GM12878 (cell line): ENCODE data around the gene TAOK2. TPM values are rescaled to one million over a fixed set of nuclear protein-coding genes. Genes with fewer than 3 reads are reported as not detected.

Experiments
- ATAC-seq: fragments of 200-7000 bp; cut with Tn5 transposase; 3 replicates; pipeline ENCODE4 v1.9.1; 2020; ENCODE audit warnings: mild to moderate bottlenecking, moderate library complexity
- BruUV-seq: library from RNA; stranded (reverse); fragments of 400-500 nt; replicated peaks from 2 replicates; lab custom pipeline; 2021; lab: Mats Ljungman, UMichigan
- CTCF ChIA-PET: fragments of 300-600 bp; sonication (Branson Sonifier 250); formaldehyde crosslinking; extraction: SDS; loops from one replicate; lab custom pipeline; 2021; ENCODE audit warnings: inconsistent platforms; lab: Yijun Ruan, JAX
- POLR2A ChIA-PET: fragments of 350-600 bp; formaldehyde crosslinking; extraction: SDS; loops from one replicate; lab custom pipeline; 2021; ENCODE audit warnings: inconsistent platforms; lab: Charles Lee
- RAD21 ChIA-PET: fragments of 300-600 bp; sonication (Branson Sonifier 250); formaldehyde crosslinking; loops from one replicate; lab custom pipeline; 2023; ENCODE audit warnings: antibody characterized with exemption; ENCODE audit not compliant: unreplicated experiment; lab: Charles Lee
- SMC1A ChIA-PET: fragments of 300-600 bp; sonication (Branson Sonifier 250); formaldehyde crosslinking; loops from one replicate; lab custom pipeline; 2023; ENCODE audit not compliant: unreplicated experiment, uncharacterized antibody; lab: Charles Lee
- DNase-seq: peaks from one replicate; pipeline ENCODE4 v3.0.0-alpha.2; 2011; ENCODE audit warnings: low read depth, low spot score
- FAIRE-seq: peaks from 3 replicates; lab custom pipeline; 2011; peaks lifted over from hg19 to GRCh38; lab: Jason Lieb, UNC
- H2AFZ ChIP-seq: 2 replicates; pipeline ENCODE4 v1.6.0; 2011; ENCODE audit warnings: low read depth, low read length, control low read depth; ENCODE audit not compliant: control insufficient read depth
- H3K27ac ChIP-seq: 2 replicates; pipeline ENCODE4 v1.5.1; 2011; ENCODE audit warnings: control low read depth; ENCODE audit not compliant: control insufficient read depth, insufficient read depth
- H3K27me3 ChIP-seq, 2 experiments: replicated peaks in 1 of 2; 2 replicates each; pipeline versions ENCODE4 v1.6.0 to v1.6.1; 2011; ENCODE audit warnings: low read length in 1 of 2; ENCODE audit not compliant: control insufficient read depth in 2 of 2, insufficient read depth in 2 of 2
- H3K36me3 ChIP-seq, 2 experiments: 2 replicates each; pipeline ENCODE4 v1.5.1; 2011; ENCODE audit warnings: low read length in 1 of 2; ENCODE audit not compliant: control insufficient read depth in 2 of 2, insufficient read depth in 2 of 2
- H3K4me1 ChIP-seq: 2 replicates; pipeline ENCODE4 v1.6.1; 2011; ENCODE audit warnings: mild to moderate bottlenecking, low read length, moderate library complexity, mixed read lengths; ENCODE audit not compliant: control insufficient read depth, insufficient read depth
- H3K4me2 ChIP-seq: 2 replicates; pipeline ENCODE4 v1.6.0; 2011; ENCODE audit warnings: control low read depth; ENCODE audit not compliant: control insufficient read depth, insufficient read depth
- H3K4me3 ChIP-seq: fragments of 200-600 bp; sonication (generic); 2 replicates; pipeline ENCODE4 v1.5.1; 2016
- H3K79me2 ChIP-seq: 2 replicates; pipeline ENCODE4 v1.6.0; 2011; ENCODE audit warnings: low read length; ENCODE audit not compliant: control insufficient read depth, insufficient read depth
- H3K9ac ChIP-seq: 2 replicates; pipeline ENCODE4 v1.8.0; 2011; ENCODE audit warnings: low read length, control low read depth, mixed read lengths; ENCODE audit not compliant: control insufficient read depth, insufficient read depth
- H3K9me3 ChIP-seq: replicated peaks from 3 replicates; pipeline ENCODE4 v1.5.1; 2011; ENCODE audit warnings: mild to moderate bottlenecking, low read length; ENCODE audit not compliant: control insufficient read depth, insufficient read depth
- H4K20me1 ChIP-seq: 2 replicates; pipeline ENCODE4 v1.6.0; 2011; ENCODE audit not compliant: control insufficient read depth, insufficient read depth
- ETV6 ChIP-seq, 2 experiments: fragments of 450-650 bp in 1 of 2; IDR thresholded peaks in 1 of 2; conservative IDR thresholded peaks in 1 of 2; 2 replicates each; pipeline ENCODE4 v1.6.1; 2014; ENCODE audit warnings: antibody characterized with exemption in 1 of 2, borderline replicate concordance in 1 of 2, low read depth in 1 of 2, mild to moderate bottlenecking in 1 of 2, moderate library complexity in 1 of 2
- FOS ChIP-seq: IDR thresholded peaks from 3 replicates; pipeline ENCODE4 v1.6.1; 2011; ENCODE audit warnings: borderline replicate concordance; ENCODE audit not compliant: insufficient read length; ENCODE audit errors: extremely low read depth
- HDAC2 ChIP-seq: fragments of 200-600 bp; sonication (generic); IDR thresholded peaks from 2 replicates; pipeline ENCODE4 v1.6.1; 2017
- IKZF2 ChIP-seq, 2 experiments: fragments of 450-650 bp; IDR thresholded peaks; 2 replicates each; pipeline ENCODE4 v1.6.1; 2017; ENCODE audit warnings: mild to moderate bottlenecking in 2 of 2, moderate library complexity in 2 of 2
- PAX5 ChIP-seq: IDR thresholded peaks from 2 replicates; pipeline ENCODE4 v1.6.1; 2011; ENCODE audit warnings: low read depth, low read length, borderline replicate concordance
- SP1 ChIP-seq: IDR thresholded peaks from one replicate; pipeline ENCODE4 v1.6.1; 2011; ENCODE audit warnings: low read depth, low read length
- SREBF2 ChIP-seq: IDR thresholded peaks from 2 replicates; pipeline ENCODE4 v1.6.1; 2012; ENCODE audit warnings: mild to moderate bottlenecking, low read length
- SRF ChIP-seq, 2 experiments: IDR thresholded peaks; 2 replicates each; pipeline ENCODE4 v1.6.1; 2011; ENCODE audit warnings: low read depth in 2 of 2, low read length in 2 of 2, mild to moderate bottlenecking in 1 of 2, moderate library complexity in 1 of 2
- WGBS: methylation state at CpG from one replicate; pipeline ENCODE4 v1.1.6; 2016; ENCODE audit warnings: low lambda C conversion rate; ENCODE audit not compliant: insufficient replicate concordance, insufficient coverage; ENCODE audit errors: missing lambda C conversion rate; 5-methylcytosine and 5-hydroxymethylcytosine counted together
- in situ Hi-C: fragments of 300-500 bp; cut with MboI; formaldehyde crosslinking; loops from 9 replicates; pipeline ENCODE4 v1.14.3; 2018; ENCODE audit warnings: mixed read lengths
- intact Hi-C: fragments of 100-400 bp; cut with micrococcal nuclease; formaldehyde crosslinking; loops from one replicate; pipeline ENCODE4 v1.14.2; 2022; ENCODE audit not compliant: unreplicated experiment
- polyA plus RNA-seq, 11 experiments: library from polyadenylated mRNA; depleted of rRNA in 4 of 11; unstranded in 6 of 11; stranded (reverse) in 5 of 11; fragments of >200 nt; fragmentation: Nextera tagmentation in 4 of 11; fragmentation: Illumina TruSeq in 1 of 11; extraction: Ambion mirVana in 4 of 11; extraction: Trizol in 1 of 11; gene quantifications; 1 replicate in 1 of 11; 2 replicates in 10 of 11; pipeline versions ENCODE4 v1.2.1 to v1.2.3, GENCODE V29; 2011 to 2016; ENCODE audit warnings: inconsistent platforms in 2 of 11, missing spikeins in 2 of 11, low read depth in 1 of 11
- total RNA-seq, 4 experiments: library from RNA; depleted of rRNA in 3 of 4; stranded (reverse); fragments of >200 nt in 3 of 4; fragmentation: Illumina TruSeq in 1 of 4; extraction: Trizol in 1 of 4; gene quantifications; 2 replicates each; pipeline versions ENCODE4 v1.2.1 to v1.2.3, GENCODE V29; 2013 to 2021

The TAOK2 gene
- total and polyA plus RNA-seq, 10 of the 15 experiments (the other 5 are each of a cell fraction or from before 2014, with no cell fraction given), result 0.14 to 40.2 (median 11.6) TPM

DNA sequence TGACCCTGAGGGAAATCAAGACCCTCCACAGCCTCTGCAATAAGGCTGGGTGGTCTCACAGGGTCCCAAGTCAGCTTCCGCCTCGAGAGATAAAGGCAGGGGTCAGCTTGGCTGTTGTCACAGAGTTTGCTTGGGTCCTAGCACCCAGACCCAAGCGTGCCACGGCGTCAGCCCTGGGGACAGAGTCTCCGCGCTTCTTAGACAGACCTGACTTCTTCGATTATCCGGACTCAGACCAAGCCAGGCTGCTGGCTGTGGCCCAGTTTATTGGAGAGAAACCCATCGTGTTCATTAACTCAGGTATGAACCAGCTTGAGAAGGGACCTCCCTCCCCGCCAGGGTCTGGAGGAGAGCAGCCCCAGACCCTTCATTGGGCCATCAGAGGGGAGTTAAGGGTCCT lies 49.9 kb downstream of the TAOK2 start:
- H3K4me2 ChIP-seq, result no peak overlapping the region
- no peak overlapping the region for H3K9ac ChIP-seq
- ChIA-PET SMC1A (interaction anchor here (1.2 kb wide), 1 partner anchor 9 kb away, joined by 3 read pairs; no protein-coding TSS in a partner anchor), POLR2A (no interaction called here), RAD21 (no interaction called here), CTCF (interaction anchor here (0.7 to 1.4 kb wide), 5 partner anchors 8 to 175 kb away, joined by 3 to 6 read pairs (median 3); no protein-coding TSS in a partner anchor)
- 31% methylated on average over 11 of the region's 11 CpGs for WGBS
- no peaks in the 10 kb centered on the region; the same call in 1 of the 2 replicates for H4K20me1 ChIP-seq
- H2AFZ ChIP-seq, result no peak overlapping the region
- in situ Hi-C loops (loop anchor here (25.0 kb wide), 1 partner anchor 911 kb away; no protein-coding TSS in a partner anchor), intact Hi-C loops (loop anchor here (5.0 to 10.0 kb wide), 3 partner anchors 119 to 321 kb away; partner anchors contain the start of genes ASPHD1 and PAGR1)
- TF ChIP-seq FOS (no peak), SREBF2 (no peak), SRF (IDR thresholded peaks at IDR 0.05; ENCODE audit: low read depth in 2 of 2, low read length in 2 of 2) (no peak), ETV6 (conservative IDR thresholded peaks at IDR 0.05 in 1 of 2, IDR thresholded peaks at IDR 0.05 in 1 of 2; ENCODE audit: borderline replicate concordance in 1 of 2, low read depth in 1 of 2) (no peak), PAX5 (no peak), SP1 (no peak), HDAC2 (no peak), IKZF2 (IDR thresholded peaks at IDR 0.05) (no peak)
- ATAC-seq, result no peak
- FAIRE-seq, result no peak
- no peaks in the 10 kb centered on the region for H3K79me2 ChIP-seq
- no peaks in the 10 kb centered on the region for H3K36me3 ChIP-seq
- peaks cover 0 to 6% of the 10 kb centered on the region in 2 experiments; a peak in 2 of 4 replicates for H3K27me3 ChIP-seq
- no peak for DNase-seq
- H3K27ac ChIP-seq, result no peak overlapping the region
- H3K4me1 ChIP-seq, result 0 out of 2 replicates have a peak, but pooled peaks cover 2% of the 10 kb centered on the region
- no peaks in the 10 kb centered on the region for H3K9me3 ChIP-seq
- no TSS peak for BruUV-seq
- H3K4me3 ChIP-seq, result no peak overlapping the region
